Vagina (tissue), 2 donors: ENCODE measurements around the gene MED16. TPM values are rescaled to one million over a fixed set of nuclear protein-coding genes. Genes with fewer than 3 reads are reported as not detected.
"Not testable (repeated sequence)": the region's sequence is repeated elsewhere in the genome, so short reads cannot be mapped to it uniquely, and the experiment has no call there.

ENCODE experiments used
- DNase-seq, 2 donors: peaks; one replicate each; pipeline ENCODE4 v3.0.0-alpha.2; 2017; ENCODE audit errors: extremely low spot score in 2 of 2
- H3K27ac ChIP-seq: fragments of 200-600 bp; sonication (generic); one replicate; pipeline ENCODE4 v1.5.1; 2019
- H3K27me3 ChIP-seq: fragments of 200-600 bp; sonication (generic); one replicate; pipeline ENCODE4 v1.5.1; 2019
- H3K36me3 ChIP-seq, 2 donors: fragments of 200-600 bp; sonication (generic); one replicate each; pipeline ENCODE4 v1.5.1; 2017 to 2019
- H3K4me1 ChIP-seq: fragments of 200-600 bp; sonication (generic); one replicate; pipeline ENCODE4 v1.5.1; 2019
- H3K4me3 ChIP-seq, 2 donors: fragments of 200-600 bp; sonication (generic); 1 replicate in 1 of 2; 2 replicates in 1 of 2; pipeline ENCODE4 v1.5.1; 2016 to 2019
- H3K9me3 ChIP-seq: fragments of 200-600 bp; sonication (generic); one replicate; pipeline ENCODE4 v1.5.1; 2019
- CTCF ChIP-seq, 3 experiments: fragments of 450-650 bp in 2 of 3; fragments of 200-600 bp in 1 of 3; sonication (generic) in 1 of 3; IDR thresholded peaks; one replicate each; pipeline ENCODE4 v1.5.1; 2017 to 2019; ENCODE audit warnings: antibody characterized with exemption in 3 of 3, mild to moderate bottlenecking in 2 of 3, moderate library complexity in 2 of 3
- POLR2A ChIP-seq, 2 donors: fragments of 450-650 bp; IDR thresholded peaks; one replicate each; pipeline ENCODE4 v1.6.1; 2017; ENCODE audit warnings: antibody characterized with exemption in 2 of 2, mild to moderate bottlenecking in 2 of 2, moderate library complexity in 2 of 2
- POLR2AphosphoS5 ChIP-seq, 2 donors: sonication (generic); formaldehyde crosslinking; IDR thresholded peaks; one replicate each; pipeline ENCODE4 v1.9.0; 2017; ENCODE audit warnings: antibody characterized with exemption in 2 of 2, mild to moderate bottlenecking in 2 of 2, low read depth in 1 of 2; ENCODE audit not compliant: insufficient read depth in 1 of 2
- intact Hi-C: fragments of 100-400 bp; cut with DNase I; formaldehyde crosslinking; loops from one replicate; pipeline ENCODE4 v1.15.1; 2023
- total RNA-seq: library from RNA; depleted of rRNA; stranded (reverse); fragments of >200 nt; gene quantifications from one replicate; pipeline ENCODE4 v1.2.3, GENCODE V29; 2016

MED16 gene
- total RNA-seq, 1 donor from 2014 or later, result 46.9 TPM

DNA sequence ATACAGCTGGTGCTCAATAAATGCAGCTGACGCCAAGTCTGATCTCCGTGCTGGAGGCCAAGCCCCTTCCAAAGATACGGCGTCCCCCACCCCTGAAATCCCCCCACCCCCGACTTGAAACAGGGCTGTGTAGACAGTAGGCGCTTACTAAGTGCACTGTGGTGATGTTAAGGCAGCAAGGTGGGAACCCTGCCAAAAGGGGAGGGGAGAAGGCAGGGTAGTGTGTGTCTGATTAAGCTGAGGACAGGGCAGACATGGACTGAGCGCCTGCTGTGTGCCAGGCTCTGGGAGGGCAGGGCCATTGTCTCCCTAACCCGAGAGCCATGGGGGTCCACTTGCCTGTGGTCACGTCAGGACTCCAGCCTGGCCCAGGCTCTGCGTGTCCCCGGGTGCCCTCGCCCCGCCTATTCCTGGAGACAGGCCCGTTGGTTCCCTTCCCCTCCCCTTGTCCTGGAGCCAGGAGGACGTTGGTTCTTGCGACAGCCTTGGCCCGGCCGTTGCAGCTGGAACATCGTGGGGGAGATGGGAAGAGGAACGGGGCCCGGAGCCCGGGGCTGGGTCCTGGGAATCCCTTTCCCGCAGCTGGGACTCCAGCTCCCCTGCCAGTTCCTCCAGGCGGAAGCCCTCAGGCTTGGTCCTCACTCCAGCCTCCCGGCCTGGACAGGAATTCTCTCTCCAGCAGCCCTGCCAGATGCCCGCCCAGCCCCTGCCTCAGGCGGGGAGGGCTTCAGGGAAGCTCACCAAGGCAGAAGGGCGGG lies 42.6 kb downstream of the MED16 start:
- Histone ChIP-seq H3K4me3 (peak overlapping the region in 1 of 2 donors; percentile 34), H3K36me3 (no peaks in the 10 kb centered on the region), H3K9me3 (no peaks in the 10 kb centered on the region), H3K27ac (peak overlapping the region; percentile 75), H3K27me3 (peaks cover 9% of the 10 kb centered on the region), H3K4me1 (peaks cover 37% of the 10 kb centered on the region)
- DNase-seq, result no peak
- TF ChIP-seq POLR2AphosphoS5 (IDR thresholded peaks at IDR 0.05; ENCODE audit: insufficient read depth in 1 of 2, low read depth in 1 of 2), result peak; percentile 65 to 92
- no peak for TF ChIP-seq POLR2A (IDR thresholded peaks at IDR 0.05)
- TF ChIP-seq CTCF (IDR thresholded peaks at IDR 0.05), result no peak
- intact Hi-C loops, result no loop called here

DNA sequence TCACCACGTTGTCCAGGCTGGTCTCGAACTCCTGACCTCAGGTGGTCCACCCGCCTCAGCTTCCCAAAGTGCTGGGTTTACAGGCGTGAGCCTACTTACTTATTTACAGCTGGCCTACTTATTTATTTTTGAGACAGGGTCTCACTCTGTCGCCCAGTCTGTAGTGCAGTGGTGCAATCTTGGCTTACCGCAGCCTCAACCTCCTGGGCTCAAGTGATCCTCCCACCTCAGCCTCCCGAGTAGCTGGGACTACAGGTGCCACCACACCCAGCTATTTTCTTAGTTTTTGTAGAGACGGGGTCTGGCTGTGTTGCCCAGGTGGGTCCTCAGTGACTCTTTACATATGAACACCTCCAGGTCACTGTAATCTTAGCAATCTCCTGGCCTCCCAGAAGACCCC lies 43.8 kb downstream of the MED16 start:
- not testable (repeated sequence) for H3K36me3 ChIP-seq, H3K4me3 ChIP-seq, H3K9me3 ChIP-seq, H3K27ac ChIP-seq, DNase-seq, H3K27me3 ChIP-seq
- peaks cover 42% of the 10 kb centered on the region for H3K4me1 ChIP-seq
- intact Hi-C loops, result loop anchor here (5.0 kb wide), 1 partner anchor 47 kb away; no protein-coding TSS in a partner anchor

- peaks cover 50% of the 10 kb centered on the region for H3K4me1 ChIP-seq
- no peaks in the 10 kb centered on the region for H3K36me3 ChIP-seq
- TF ChIP-seq POLR2A (IDR thresholded peaks at IDR 0.05), result no peak
- no peak for TF ChIP-seq CTCF (IDR thresholded peaks at IDR 0.05)
- TF ChIP-seq POLR2AphosphoS5 (IDR thresholded peaks at IDR 0.05; ENCODE audit: insufficient read depth in 1 of 2, low read depth in 1 of 2), result no peak
- no peak for DNase-seq
- no peak overlapping the region for H3K4me3 ChIP-seq
- H3K27ac ChIP-seq, result peak overlapping the region; percentile 43
- H3K27me3 ChIP-seq, result peaks cover 9% of the 10 kb centered on the region
- intact Hi-C loops, result loop anchor here (5.0 kb wide), 1 partner anchor 46 kb away; no protein-coding TSS in a partner anchor
- H3K9me3 ChIP-seq, result no peaks in the 10 kb centered on the region
Observed at GRCh38 chr19:848386-848921, 44.5 kb downstream of the MED16 start.

DNA sequence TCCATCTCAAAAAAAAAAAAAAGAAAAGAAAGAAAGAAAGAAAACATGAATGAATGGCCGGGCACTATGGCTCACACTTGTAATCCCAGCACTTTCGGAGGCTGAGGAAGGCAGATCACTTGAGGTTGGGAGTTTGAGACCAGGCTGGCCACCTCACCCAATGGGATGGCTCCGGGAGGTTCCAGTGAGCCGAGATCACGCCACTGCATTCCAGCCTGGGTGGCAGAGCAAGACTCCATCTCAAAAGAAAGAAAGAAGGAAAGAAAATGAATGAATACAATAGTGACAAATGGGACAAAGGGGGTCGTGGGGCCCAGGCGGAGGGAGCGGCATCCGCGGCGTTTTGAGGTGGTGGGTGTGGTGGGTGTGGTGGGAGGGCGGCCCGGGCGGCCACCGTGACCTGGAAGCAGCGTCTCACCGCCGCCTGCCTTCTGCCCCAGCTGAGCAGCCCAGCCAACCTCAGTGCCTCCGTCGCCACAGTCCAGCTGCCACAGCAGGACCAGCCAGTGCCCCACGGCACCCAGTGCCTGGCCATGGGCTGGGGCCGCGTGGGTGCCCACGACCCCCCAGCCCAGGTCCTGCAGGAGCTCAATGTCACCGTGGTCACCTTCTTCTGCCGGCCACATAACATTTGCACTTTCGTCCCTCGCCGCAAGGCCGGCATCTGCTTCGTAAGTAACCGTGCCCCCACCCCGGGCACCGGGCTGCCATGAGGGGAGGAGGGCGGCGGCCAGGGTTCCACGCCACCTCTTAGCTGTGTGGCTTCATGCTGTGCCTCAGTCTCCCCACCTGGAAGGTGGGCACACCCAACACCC lies 47.1 kb downstream of the MED16 start:
- no peak for DNase-seq
- H3K27me3 ChIP-seq, result no peaks in the 10 kb centered on the region

More for the DNA sequence above, 47.1 kb downstream of the MED16 start:
- no peak overlapping the region for H3K27ac ChIP-seq
- peaks cover 41% of the 10 kb centered on the region for H3K4me1 ChIP-seq
- intact Hi-C loops, result loop anchor here (5.0 kb wide), 1 partner anchor 44 kb away; no protein-coding TSS in a partner anchor
- no peaks in the 10 kb centered on the region for H3K36me3 ChIP-seq
- H3K4me3 ChIP-seq, result no peak overlapping the region
- no peak for TF ChIP-seq CTCF (IDR thresholded peaks at IDR 0.05)
- no peak for TF ChIP-seq POLR2A (IDR thresholded peaks at IDR 0.05)
- no peak for TF ChIP-seq POLR2AphosphoS5 (IDR thresholded peaks at IDR 0.05; ENCODE audit: insufficient read depth in 1 of 2, low read depth in 1 of 2)
- H3K9me3 ChIP-seq, result no peaks in the 10 kb centered on the region
